Measurements from ENCODE around the gene NUDC.

- TF ChIP-seq CTCF (IDR thresholded peaks at IDR 0.05) = no peak
- no peak for TF ChIP-seq POLR2A (IDR thresholded peaks at IDR 0.05)
Observed at GRCh38 chr1:26996024-26996423, 74.5 kb downstream of the NUDC start.

Data from body of pancreas (tissue), 4 donors.